ENCODE results near the gene TLE4.

DNA sequence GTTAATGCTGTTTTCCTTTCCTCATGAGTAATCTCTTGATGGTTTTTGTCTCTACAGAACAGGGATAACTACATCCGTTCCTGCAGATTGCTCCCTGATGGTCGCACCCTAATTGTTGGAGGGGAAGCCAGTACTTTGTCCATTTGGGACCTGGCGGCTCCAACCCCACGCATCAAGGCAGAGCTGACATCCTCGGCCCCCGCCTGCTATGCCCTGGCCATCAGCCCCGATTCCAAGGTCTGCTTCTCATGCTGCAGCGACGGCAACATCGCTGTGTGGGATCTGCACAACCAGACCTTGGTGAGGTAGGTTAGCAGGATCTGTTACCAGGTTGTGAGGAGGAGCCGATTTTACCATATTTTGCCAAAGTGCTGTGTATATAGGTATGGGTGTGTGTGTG lies 148.2 kb downstream of the TLE4 start:
- TF ChIP-seq, protein P1, sequence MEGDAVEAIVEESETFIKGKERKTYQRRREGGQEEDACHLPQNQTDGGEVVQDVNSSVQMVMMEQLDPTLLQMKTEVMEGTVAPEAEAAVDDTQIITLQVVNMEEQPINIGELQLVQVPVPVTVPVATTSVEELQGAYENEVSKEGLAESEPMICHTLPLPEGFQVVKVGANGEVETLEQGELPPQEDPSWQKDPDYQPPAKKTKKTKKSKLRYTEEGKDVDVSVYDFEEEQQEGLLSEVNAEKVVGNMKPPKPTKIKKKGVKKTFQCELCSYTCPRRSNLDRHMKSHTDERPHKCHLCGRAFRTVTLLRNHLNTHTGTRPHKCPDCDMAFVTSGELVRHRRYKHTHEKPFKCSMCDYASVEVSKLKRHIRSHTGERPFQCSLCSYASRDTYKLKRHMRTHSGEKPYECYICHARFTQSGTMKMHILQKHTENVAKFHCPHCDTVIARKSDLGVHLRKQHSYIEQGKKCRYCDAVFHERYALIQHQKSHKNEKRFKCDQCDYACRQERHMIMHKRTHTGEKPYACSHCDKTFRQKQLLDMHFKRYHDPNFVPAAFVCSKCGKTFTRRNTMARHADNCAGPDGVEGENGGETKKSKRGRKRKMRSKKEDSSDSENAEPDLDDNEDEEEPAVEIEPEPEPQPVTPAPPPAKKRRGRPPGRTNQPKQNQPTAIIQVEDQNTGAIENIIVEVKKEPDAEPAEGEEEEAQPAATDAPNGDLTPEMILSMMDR (optimal IDR thresholded peaks at IDR 0.05 in 1 of 3, IDR thresholded peaks at IDR 0.05 in 1 of 3, conservative IDR thresholded peaks at IDR 0.05 in 1 of 3; ENCODE audit: extremely low read depth in 1 of 3, insufficient read depth in 2 of 3, low read length in 3 of 3) = no peak
- TF ChIP-seq EZH2 (IDR thresholded peaks at IDR 0.05; ENCODE audit: low read length) = no peak

Data from keratinocyte (primary cell).